Urothelium cell line (cell line): ENCODE results near the gene EFHD1.

ENCODE experiments used
- DNase-seq: peaks from one replicate; pipeline ENCODE4 v3.0.0; 2011; ENCODE audit warnings: low spot score, mixed read lengths
- FAIRE-seq: peaks from 2 replicates; lab custom pipeline; 2011; peaks lifted over from hg19 to GRCh38; lab: Jason Lieb, UNC

Gene EFHD1

DNA sequence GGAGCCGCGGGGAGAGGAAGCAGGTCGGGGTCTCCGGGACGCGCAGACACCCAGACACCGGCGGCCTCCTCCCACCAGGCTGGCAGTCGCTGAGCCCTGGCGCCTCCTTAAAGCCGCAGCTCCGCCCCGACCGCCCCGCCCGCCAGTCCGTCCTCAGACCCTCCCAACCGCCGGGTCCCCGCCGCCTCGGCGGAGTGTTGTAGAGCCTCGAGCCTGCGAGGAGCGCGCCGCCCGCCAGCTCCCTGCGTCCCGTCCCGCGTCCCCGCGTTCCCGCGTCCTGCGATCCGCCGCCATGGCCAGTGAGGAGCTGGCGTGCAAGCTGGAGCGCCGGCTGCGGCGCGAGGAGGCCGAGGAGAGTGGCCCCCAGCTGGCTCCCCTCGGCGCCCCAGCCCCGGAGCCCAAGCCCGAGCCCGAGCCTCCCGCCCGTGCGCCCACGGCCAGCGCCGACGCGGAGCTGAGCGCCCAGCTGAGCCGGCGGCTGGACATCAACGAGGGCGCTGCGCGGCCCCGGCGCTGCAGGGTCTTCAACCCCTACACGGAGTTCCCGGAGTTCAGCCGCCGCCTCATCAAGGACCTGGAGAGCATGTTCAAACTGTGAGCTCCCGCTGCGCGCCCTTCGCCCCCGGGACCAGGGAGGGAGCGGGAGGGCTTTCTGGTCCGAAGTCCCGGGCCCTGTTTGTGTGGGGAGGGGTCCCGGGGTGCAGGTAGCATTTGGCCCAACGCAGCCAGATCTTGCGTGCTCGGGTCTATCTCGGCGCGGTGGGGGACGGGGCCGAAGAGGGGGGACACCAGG, at the start of gene EFHD1:
TSS of gene EFHD1 (plus strand) at position 192 of the 793 bp plus-strand sequence. CDS start at position 293, 101 bp downstream.
- DNase-seq (peak; percentile 70), FAIRE-seq (no peak)

GRCh38 chr2:232584238-232584637, 49.2 kb upstream of the EFHD1 start:
- DNase-seq (no peak), FAIRE-seq (no peak)

GRCh38 chr2:232586943-232587505, 46.4 kb upstream of the EFHD1 start:
- FAIRE-seq (no peak), DNase-seq (no peak)

- FAIRE-seq (no peak), DNase-seq (no peak)
Observed at GRCh38 chr2:232587512-232587911, 45.9 kb upstream of the EFHD1 start.

DNA sequence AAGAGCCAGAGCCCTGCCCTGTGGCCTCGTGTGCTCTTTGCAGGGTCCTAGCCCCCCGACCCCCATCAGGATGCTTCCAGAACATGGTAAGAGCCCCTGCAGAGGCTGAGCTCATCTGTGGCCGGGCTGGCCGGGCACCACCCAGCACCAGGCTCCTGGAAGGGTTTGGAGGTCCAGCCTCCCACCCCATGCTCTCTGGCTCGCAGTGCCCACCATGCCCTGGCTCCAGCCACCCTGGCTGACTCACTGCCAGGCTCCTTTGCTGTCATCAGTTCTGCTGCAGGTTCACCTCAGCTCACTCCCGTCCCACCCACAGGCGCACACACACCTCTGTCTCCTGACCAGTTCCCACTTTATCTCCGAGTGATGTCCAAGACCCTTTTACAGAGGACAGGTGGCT, 45.4 kb upstream of the EFHD1 start:
- FAIRE-seq (no peak), DNase-seq (no peak)

- peak; percentile 77 for FAIRE-seq
- peak; percentile 78 for DNase-seq
Observed at GRCh38 chr2:232588680-232589585, 44.5 kb upstream of the EFHD1 start.

- peak; percentile 75 for DNase-seq
Observed at GRCh38 chr2:232592772-232593395, 40.5 kb upstream of the EFHD1 start.

DNA sequence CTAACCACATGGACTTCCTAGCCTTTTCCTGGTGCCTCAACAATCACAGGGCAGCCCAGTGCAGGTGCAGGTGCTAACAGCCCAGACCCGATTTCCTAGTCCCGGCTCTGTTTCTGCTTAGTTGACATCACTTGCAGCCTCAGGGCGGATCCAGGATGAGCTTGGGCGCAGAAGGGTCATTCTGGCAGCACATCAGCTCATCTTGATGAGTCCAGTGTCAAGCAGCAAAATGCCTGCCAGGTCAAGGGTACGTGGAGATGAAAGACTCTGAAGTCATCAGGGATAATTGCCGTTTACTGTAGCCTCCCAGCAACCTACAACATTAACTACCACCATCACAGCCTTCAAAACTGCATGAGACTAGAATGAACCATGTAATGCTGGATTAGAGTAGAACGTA, 39.4 kb upstream of the EFHD1 start:
- no peak for FAIRE-seq
- DNase-seq, result no peak

More at GRCh38 chr2:232592772-232593395, 40.5 kb upstream of the EFHD1 start:
- FAIRE-seq, result no peak

GRCh38 chr2:232597362-232598079, 35.9 kb upstream of the EFHD1 start:
- FAIRE-seq (no peak), DNase-seq (no peak)

DNA sequence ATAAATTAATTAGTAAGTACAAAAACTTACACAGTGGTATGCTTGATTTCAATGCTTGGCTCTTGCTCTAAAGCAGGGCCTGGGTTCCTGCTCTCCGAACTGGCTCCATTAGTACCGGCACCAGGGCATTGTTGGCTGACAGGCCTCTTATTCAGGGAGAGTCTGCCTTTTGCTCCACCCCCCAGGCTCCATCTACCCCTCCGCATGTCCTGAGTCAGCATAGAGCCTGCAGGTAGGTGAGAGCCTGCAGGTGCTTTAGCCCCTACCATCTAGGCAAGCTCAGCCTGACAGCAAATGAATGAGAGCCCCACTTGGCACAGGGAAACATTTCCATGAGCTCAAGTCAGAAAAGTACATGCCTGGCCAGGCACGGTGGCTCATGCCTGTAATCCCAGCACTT, 35.1 kb upstream of the EFHD1 start:
- FAIRE-seq (no peak), DNase-seq (no peak)

DNA sequence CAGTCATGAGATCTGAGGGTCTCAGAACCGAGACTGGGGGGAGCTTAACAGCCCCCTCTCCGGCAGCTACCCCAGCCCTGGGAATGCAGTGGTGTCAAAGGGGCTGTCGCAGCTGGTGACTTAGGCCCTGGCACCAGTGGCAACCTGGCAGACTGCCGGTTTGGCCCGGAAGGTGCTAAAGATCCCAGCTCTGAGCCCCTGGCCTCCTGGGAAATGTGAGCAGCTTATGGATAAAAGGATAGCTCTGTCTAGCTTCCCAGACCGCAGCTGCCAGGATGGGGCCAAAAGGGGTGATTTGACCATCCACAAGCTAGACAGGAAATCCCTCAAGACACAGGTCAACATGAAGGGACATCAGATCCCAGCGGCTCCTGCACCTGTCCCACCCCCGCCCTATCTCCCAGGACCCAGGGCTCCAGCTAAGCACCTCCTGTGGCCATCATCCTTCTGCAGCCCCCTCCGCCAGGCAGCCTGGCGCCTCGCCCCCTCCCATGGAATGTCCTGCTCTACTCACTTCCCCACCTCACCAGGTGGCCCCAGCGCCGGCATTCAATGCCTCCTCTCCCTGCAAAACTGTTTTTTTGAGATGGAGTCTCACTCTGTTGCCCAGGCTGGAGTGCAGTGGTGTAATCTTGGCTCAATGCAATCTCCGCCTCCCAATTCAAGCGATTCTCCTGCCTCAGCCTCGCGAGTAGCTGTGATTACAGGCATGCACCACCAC, 33.2 kb upstream of the EFHD1 start:
- DNase-seq, result no peak
- no peak for FAIRE-seq

DNA sequence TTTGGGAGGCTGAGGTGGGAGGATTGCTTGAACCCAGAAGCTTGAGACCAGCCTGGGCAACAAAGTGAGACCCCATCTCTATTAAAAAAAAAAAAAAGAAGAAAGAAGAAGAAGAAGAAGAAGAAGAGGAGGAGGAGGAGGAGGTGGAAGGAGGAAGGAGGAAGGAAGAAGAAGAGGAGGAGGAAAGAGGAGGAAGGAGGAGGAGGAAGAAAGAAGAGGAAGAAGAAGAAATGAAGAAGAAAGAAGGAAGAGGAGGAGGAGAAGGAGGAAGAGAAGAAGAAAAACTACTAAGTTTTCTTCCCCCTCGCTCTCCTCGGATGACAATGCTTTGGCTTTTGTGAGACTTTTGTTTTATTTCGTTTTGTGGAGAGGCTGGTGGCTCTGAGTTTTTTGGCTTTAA, 30.1 kb upstream of the EFHD1 start:
- no peak for DNase-seq
- no peak for FAIRE-seq

DNA sequence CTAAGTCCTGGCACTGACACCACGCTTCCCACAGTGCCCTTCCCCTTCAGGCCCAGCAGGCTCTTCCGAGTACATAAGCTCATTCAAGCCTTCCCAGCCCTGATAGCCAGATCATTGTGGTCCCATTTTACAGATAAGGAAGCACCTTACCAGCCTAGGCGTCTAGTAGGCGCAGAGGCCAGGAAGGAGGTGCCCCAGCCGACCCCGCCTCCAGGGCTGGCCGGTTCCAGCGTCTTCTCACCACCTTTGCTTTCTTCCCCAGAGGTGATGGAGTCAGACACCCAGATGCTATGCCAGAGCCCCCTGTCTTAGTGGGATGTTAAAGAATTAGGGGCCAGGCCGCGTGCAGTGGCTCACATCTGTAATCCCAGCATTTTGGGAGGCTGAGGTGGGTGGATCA, 28.9 kb upstream of the EFHD1 start:
- DNase-seq (no peak), FAIRE-seq (no peak)

- FAIRE-seq (no peak), DNase-seq (no peak)
Observed at GRCh38 chr2:232607011-232607410, 26.4 kb upstream of the EFHD1 start.

DNA sequence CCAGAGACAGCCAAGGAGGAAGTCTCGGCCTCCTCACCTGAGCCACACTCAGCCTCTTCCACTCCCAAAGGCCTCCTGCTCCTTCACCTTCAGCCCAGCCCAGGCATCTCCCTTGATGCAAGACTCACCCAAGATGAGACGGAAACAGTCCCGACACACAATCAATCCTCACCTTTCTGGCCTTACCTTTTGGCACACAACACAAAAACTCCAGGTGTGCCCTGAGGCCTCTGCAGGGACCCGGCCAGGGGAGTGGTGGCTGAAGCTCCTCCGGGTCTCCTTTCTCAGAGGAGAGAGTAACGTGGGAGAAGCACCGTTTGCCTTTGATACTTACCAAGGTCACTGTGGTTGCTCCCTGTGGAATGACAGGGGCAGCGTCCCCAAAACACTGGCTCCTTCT, 23.8 kb upstream of the EFHD1 start:
- FAIRE-seq (no peak), DNase-seq (no peak)

DNA sequence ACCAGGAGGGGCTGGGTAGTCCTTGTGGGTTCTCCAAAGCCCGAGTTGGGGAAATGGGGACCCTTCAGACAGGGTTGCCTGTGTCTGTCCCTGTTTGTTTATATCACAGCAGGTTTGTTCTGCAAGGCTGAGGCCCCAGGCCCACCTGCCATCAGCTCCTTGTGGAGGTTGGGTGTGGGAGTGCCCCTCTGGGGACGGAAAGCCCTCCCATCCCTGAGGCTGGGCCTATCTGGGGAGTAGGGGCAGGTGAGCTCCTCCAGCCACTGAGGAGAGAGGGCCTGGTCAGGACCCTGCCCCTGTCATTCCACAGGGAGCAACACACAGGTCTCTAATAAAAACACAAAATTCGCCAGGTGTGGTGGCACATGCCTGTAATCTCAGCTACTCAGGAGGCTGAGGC, 23.3 kb upstream of the EFHD1 start:
- FAIRE-seq, result no peak

DNA sequence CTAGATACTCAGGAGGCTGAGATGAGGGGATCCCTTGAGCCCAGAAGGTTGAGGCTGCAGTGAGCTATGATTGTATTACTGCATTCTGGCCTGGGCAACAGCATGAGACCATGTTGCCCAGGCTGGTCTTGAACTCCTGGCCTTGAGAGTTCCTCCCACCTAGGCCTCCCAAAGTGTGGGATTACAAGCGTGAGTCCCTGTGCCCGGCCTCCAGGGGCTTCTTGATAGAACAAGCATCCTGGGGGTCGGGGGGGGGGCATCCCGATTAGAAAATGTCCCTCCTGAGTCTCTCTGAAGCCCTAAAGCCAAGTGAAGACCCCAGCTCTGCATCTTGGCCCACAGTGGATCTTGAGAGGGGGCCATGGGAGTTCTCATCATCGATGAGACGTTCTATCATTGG, 22.3 kb upstream of the EFHD1 start:
- FAIRE-seq (no peak), DNase-seq (no peak)

More for the DNA sequence above, 23.3 kb upstream of the EFHD1 start:
- DNase-seq, result no peak

GRCh38 chr2:232611559-232612218, 21.7 kb upstream of the EFHD1 start:
- DNase-seq (peak; percentile 95), FAIRE-seq (no peak)

DNA sequence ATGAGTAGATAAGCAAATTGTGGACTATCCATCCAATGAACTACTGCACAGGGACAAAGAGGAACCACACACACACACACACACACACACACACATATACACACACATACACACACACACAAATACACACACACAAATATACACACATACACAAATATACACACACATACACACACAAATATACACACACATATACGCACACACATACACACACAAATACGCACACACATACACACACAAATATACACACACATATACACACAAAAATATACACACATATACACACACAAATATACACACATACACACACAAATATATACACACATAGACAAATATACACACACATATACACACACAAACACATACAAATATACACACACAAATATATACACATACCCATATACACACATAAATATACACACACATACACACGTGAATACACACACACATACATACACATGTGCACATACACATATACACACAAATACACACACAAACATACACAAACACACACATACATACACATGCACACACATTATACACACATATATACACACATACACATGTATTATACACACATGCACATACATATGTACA, 19.8 kb upstream of the EFHD1 start:
- peak; percentile 85 for FAIRE-seq
- DNase-seq, result no peak
